Epithelial cell of proximal tubule (primary cell): ENCODE results near the gene TMEM82. TPM values are rescaled to one million over a fixed set of nuclear protein-coding genes. Genes with fewer than 3 reads are reported as not detected.

Source experiments
- DNase-seq: peaks from one replicate; pipeline ENCODE4 v3.0.0-alpha.2; 2011; ENCODE audit warnings: low read depth
- H3K4me3 ChIP-seq: 2 replicates; pipeline ENCODE4 v1.5.1; 2011; ENCODE audit warnings: low read depth, mild to moderate bottlenecking, low read length
- CTCF ChIP-seq: conservative IDR thresholded peaks from 2 replicates; pipeline ENCODE4 v1.5.1; 2012; ENCODE audit warnings: low read depth, mild to moderate bottlenecking, low read length
- total RNA-seq: library from RNA; depleted of rRNA; stranded (reverse); fragments of >200 nt; gene quantifications from 2 replicates; pipeline ENCODE4 v1.2.3, GENCODE V29; 2015

The TMEM82 gene
- total RNA-seq, 1 donor from 2014 or later: not detected

DNA sequence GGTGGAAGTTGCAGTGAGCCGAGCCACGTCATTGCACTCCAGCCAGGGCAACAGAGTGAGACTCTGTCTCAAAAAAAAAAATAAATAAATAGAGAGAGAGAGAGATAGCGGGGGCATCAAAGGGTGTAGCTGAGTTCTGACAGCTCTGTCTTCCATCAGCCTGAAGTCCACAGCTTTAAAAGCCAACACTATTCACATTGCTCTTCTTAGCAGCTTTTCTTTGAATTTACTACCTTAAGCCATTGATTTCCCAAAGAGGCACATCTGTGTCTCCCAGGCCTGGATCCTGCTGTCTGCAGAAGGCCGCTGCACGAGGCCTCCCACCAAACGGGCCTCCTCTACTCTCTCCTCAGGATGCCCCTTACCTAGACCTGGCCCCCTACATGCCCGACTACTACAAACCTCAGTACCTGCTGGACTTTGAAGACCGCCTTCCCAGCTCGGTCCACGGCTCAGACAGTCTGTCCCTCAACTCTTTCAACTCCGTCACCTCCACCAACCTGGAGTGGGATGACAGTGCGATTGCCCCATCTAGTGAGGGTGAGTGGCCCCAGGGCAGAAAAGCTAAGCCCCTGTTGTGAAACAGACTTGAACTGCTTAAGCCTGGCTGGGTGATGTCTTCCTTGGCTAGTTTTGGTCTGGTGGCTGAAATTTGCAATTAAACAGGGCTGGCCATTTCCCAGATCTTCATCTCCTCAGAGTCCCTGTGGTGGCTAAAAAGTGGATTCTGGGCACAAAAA lies 22.7 kb upstream of the TMEM82 start:
- no peak for TF ChIP-seq CTCF
- DNase-seq: no peak
- H3K4me3 ChIP-seq: no peak overlapping the region

GRCh38 chr1:15720861-15721260 lies 21.4 kb upstream of the TMEM82 start:
- DNase-seq: no peak
- no peak overlapping the region for H3K4me3 ChIP-seq
- TF ChIP-seq CTCF: no peak

GRCh38 chr1:15722411-15722810 lies 19.9 kb upstream of the TMEM82 start:
- H3K4me3 ChIP-seq: no peak overlapping the region
- no peak for TF ChIP-seq CTCF
- no peak for DNase-seq

GRCh38 chr1:15722836-15723532 lies 19.3 kb upstream of the TMEM82 start:
- DNase-seq: no peak
- no peak for TF ChIP-seq CTCF
- H3K4me3 ChIP-seq: no peak overlapping the region

- TF ChIP-seq CTCF: no peak
- DNase-seq: no peak
- H3K4me3 ChIP-seq: no peak overlapping the region
Observed at GRCh38 chr1:15723631-15724246, 18.6 kb upstream of the TMEM82 start.

GRCh38 chr1:15724949-15725880 lies 17.1 kb upstream of the TMEM82 start:
- no peak overlapping the region for H3K4me3 ChIP-seq
- no peak for TF ChIP-seq CTCF
- no peak for DNase-seq
